ENCODE data around the gene ITGAX.

ITGAX gene

DNA sequence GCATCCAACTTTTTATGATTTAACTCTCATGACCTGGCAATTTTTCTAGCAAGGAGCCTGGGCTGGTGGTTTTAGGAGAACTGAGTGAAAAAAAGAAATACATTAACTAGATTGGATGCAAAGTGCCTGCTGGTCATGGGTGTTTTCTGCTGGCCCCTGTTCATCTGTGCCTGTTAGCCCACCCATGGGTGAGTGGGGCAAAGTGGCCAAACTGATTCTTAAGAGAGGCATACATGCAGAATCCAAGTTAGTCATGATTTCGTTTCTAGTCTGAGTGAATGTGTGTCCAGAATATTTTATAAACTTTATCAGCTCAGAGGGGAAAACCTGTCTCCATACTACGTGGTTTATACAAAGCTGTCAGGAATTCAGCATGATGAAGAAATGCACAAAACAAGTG is 33.6 kb downstream of the ITGAX start:
- TF ChIP-seq, protein P1, sequence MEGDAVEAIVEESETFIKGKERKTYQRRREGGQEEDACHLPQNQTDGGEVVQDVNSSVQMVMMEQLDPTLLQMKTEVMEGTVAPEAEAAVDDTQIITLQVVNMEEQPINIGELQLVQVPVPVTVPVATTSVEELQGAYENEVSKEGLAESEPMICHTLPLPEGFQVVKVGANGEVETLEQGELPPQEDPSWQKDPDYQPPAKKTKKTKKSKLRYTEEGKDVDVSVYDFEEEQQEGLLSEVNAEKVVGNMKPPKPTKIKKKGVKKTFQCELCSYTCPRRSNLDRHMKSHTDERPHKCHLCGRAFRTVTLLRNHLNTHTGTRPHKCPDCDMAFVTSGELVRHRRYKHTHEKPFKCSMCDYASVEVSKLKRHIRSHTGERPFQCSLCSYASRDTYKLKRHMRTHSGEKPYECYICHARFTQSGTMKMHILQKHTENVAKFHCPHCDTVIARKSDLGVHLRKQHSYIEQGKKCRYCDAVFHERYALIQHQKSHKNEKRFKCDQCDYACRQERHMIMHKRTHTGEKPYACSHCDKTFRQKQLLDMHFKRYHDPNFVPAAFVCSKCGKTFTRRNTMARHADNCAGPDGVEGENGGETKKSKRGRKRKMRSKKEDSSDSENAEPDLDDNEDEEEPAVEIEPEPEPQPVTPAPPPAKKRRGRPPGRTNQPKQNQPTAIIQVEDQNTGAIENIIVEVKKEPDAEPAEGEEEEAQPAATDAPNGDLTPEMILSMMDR (IDR thresholded peaks at IDR 0.05; ENCODE audit: low read depth, low read length) = no peak
- no peak overlapping the region for H3K4me3 ChIP-seq (replicated peaks in 1 of 2; ENCODE audit: low read depth in 2 of 2, low read length in 2 of 2)
- no peak for DNase-seq (ENCODE audit: low read depth in 2 of 2)

DNA sequence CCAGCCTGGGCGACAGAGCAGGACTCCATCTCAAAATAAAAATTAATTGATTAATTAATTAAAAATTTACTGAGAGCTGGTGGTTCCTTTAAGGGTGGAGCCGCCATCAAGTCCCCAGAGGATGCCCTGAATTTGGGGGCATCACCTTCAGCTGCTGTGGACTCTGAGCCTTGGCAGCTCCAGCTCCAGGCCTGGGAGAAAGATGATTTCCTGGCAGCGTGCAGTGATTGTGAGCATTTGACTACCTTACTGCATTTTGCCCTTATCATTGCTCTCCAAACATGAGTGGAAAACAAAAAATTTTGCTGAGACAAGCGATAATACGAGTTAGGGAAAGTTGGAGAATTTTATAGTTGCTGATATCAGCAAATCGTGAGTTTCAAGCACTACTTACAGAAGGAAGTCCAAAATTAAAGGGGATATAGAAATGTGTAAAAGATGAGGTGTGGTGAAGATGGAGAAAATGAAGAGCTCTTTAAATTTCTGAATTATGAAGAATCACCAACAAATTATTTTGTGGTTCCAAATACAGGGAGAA is 35.6 kb downstream of the ITGAX start:
- H3K4me3 ChIP-seq (replicated peaks in 1 of 2; ENCODE audit: low read depth in 2 of 2, low read length in 2 of 2) = no peak overlapping the region
- TF ChIP-seq, protein P1 (IDR thresholded peaks at IDR 0.05; ENCODE audit: low read depth, low read length) = no peak
- DNase-seq (ENCODE audit: low read depth in 2 of 2) = no peak

DNA sequence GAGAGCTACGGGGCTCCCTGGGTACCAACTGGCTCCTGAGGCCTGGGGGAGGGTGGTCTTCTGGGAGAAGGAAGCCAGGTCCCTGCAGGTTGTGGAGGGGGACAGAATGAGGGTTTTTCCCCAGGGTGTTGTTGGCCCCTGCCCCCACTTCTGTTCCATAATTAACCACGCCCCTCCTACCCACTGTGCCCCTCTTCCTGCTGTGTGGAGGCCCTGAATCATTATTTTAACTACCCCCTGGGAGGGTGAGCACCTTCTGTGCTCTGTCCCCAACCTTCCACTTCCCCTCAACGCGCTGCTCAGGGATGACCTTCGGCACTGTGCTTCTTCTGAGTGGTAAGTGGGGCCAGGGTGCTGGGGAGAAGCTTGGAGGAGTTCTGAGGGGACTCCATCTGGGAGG is 38.1 kb downstream of the ITGAX start, which contains the start of gene ITGAD:
Gene ITGAD (plus strand): TSS at position 280 of the 400 bp plus-strand sequence. CDS start 26 bp downstream, at position 306.
- DNase-seq (ENCODE audit: low read depth in 2 of 2) = no peak
- H3K4me3 ChIP-seq (replicated peaks in 1 of 2; ENCODE audit: low read depth in 2 of 2, low read length in 2 of 2) = no peak within 1 kb of the TSS
- TF ChIP-seq, protein P1 (IDR thresholded peaks at IDR 0.05; ENCODE audit: low read depth, low read length) = no peak

DNA sequence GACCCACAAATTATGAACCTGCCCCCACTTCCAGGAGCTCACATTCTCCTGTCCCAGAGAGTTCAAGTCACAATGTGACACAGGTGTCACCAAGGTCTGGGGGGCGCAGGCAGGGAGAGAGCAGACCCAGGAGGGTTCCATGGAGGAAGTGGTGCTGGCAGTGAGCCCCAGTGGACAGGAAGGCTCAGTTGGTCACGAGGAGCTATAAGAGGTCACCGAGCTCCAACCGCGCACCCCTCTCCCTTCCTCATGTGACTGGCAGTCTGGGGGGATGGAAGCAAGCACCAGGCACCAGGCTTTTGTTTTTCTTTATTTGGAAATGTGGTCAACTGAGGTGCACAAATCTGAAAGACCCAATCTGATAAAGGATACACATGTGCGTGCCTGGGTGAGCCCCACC is 40.7 kb downstream of the ITGAX start:
- TF ChIP-seq, protein P1 (IDR thresholded peaks at IDR 0.05; ENCODE audit: low read depth, low read length) = no peak
- H3K4me3 ChIP-seq (replicated peaks in 1 of 2; ENCODE audit: low read depth in 2 of 2, low read length in 2 of 2) = no peak overlapping the region
- no peak for DNase-seq (ENCODE audit: low read depth in 2 of 2)

DNA sequence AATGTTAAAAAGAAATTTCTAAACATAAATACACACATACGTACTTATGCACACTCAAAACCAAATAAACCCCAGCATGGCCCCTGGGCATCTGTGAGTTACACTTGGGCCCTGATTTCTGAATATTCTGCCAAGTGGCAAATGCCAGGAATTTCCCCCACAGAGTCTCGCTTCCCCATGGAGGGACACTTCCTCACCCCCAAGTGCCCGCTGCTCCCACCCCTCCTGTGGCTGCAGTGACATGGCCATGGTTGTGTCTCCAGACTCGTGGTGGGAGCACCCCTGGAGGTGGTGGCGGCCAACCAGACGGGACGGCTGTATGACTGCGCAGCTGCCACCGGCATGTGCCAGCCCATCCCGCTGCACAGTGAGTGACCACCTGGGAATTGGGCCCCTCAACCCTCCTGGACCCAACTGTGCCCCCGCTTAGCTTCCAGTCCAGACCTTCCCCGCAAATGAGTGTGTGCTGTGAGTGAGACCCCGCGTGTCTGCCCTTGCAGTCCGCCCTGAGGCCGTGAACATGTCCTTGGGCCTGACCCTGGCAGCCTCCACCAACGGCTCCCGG is 42.2 kb downstream of the ITGAX start:
- H3K4me3 ChIP-seq (replicated peaks in 1 of 2; ENCODE audit: low read depth in 2 of 2, low read length in 2 of 2) = no peak overlapping the region
- TF ChIP-seq, protein P1 (IDR thresholded peaks at IDR 0.05; ENCODE audit: low read depth, low read length) = no peak
- no peak for DNase-seq (ENCODE audit: low read depth in 2 of 2)

DNA sequence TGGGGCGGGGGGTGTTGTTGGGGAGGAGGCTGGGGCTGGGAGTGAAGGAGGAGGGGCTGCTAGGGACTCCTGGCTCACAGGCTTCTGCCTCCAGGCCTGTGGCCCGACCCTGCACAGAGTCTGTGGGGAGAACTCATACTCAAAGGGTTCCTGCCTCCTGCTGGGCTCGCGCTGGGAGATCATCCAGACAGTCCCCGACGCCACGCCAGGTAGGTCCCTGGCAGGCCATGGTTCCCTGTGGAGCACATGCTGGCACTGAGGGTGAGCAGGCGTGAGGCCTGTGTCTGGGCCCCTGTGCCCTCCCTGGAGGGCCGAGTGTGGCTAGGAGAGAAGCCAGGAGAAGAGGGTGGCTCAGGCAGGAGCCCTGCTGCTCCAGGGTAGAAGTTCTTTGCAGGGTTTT is 42.7 kb downstream of the ITGAX start:
- no peak for DNase-seq (ENCODE audit: low read depth in 2 of 2)
- TF ChIP-seq, protein P1 (IDR thresholded peaks at IDR 0.05; ENCODE audit: low read depth, low read length) = no peak
- no peak overlapping the region for H3K4me3 ChIP-seq (replicated peaks in 1 of 2; ENCODE audit: low read depth in 2 of 2, low read length in 2 of 2)

DNA sequence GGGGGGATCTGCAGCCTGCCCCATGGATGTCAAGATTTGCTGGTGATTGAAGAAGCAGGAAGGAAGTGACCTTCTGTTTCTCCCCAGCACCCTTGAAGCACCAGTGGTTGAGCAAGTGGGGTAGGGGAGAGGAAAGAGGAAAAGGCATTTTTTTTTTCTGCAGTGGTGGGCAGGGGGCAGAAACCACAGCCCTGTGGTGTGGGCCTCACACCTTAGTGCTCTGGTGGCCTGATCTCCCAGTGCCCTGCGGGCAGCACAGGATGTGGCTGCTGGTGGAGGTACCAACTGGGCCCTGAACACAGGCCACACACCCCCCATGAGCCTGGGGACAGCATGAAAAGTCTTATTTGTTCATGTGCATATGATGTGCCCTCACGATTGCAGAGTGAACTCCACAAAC is 45.2 kb downstream of the ITGAX start:
- TF ChIP-seq, protein P1 (IDR thresholded peaks at IDR 0.05; ENCODE audit: low read depth, low read length) = no peak
- no peak overlapping the region for H3K4me3 ChIP-seq (replicated peaks in 1 of 2; ENCODE audit: low read depth in 2 of 2, low read length in 2 of 2)
- no peak for DNase-seq (ENCODE audit: low read depth in 2 of 2)

All from cardiac fibroblast (primary cell).